Testis (tissue), 2 donors: ENCODE measurements around the gene MSLN.

Source experiments
- POLR2A ChIP-seq: fragments of 450-650 bp; IDR thresholded peaks from one replicate; pipeline ENCODE4 v1.6.1; 2017; ENCODE audit warnings: antibody characterized with exemption, mild to moderate bottlenecking, moderate library complexity
- TF ChIP-seq, protein P1 (sequence below), 3 experiments: fragments of 450-650 bp in 2 of 3; fragments of 200-600 bp in 1 of 3; sonication (generic) in 1 of 3; IDR thresholded peaks; one replicate each; pipeline ENCODE4 v1.5.1; 2016 to 2019; ENCODE audit warnings: antibody characterized with exemption in 3 of 3, mild to moderate bottlenecking in 2 of 3, moderate library complexity in 1 of 3

GRCh38 chr16:714558-715476 lies 45.7 kb upstream of the MSLN start, which contains the start of gene METRN:
- TF ChIP-seq, protein P1, sequence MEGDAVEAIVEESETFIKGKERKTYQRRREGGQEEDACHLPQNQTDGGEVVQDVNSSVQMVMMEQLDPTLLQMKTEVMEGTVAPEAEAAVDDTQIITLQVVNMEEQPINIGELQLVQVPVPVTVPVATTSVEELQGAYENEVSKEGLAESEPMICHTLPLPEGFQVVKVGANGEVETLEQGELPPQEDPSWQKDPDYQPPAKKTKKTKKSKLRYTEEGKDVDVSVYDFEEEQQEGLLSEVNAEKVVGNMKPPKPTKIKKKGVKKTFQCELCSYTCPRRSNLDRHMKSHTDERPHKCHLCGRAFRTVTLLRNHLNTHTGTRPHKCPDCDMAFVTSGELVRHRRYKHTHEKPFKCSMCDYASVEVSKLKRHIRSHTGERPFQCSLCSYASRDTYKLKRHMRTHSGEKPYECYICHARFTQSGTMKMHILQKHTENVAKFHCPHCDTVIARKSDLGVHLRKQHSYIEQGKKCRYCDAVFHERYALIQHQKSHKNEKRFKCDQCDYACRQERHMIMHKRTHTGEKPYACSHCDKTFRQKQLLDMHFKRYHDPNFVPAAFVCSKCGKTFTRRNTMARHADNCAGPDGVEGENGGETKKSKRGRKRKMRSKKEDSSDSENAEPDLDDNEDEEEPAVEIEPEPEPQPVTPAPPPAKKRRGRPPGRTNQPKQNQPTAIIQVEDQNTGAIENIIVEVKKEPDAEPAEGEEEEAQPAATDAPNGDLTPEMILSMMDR (IDR thresholded peaks at IDR 0.05) = no peak
- no peak for TF ChIP-seq POLR2A
